PC-3 (cell line): ENCODE measurements around the gene ARHGAP15.

Source experiments
- EZH2phosphoT487 ChIP-seq: fragments of 300-600 bp; sonication (generic); IDR thresholded peaks from 2 replicates; pipeline ENCODE4 v1.6.1; 2018; ENCODE audit warnings: mild to moderate bottlenecking, antibody characterized with exemption, low read length, borderline replicate concordance
- TF ChIP-seq, protein P1 (sequence below): fragments of 300-600 bp; sonication (generic); conservative IDR thresholded peaks from 2 replicates; pipeline ENCODE4 v1.5.1; 2017; ENCODE audit warnings: antibody characterized with exemption, low read depth, mild to moderate bottlenecking, low read length

DNA sequence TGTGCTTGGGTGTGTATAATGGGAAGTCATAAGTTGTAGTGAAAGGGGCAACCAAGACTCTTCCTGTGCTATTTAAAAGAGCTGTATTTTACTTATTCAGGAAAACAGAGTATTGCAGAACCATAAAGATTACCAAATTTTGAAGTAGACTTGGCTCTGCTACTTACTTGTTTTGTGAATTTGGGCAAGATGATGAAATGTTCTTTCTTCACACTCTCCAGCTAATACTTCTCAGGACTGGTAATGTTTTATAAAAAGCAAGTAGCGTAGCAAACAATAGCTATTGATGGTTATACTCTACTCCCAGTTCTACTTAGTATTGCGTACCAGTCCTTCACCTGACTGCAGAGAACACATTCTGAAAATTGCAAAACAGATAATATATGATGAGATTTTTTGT, 374.1 kb downstream of the ARHGAP15 start:
- TF ChIP-seq, protein P1, sequence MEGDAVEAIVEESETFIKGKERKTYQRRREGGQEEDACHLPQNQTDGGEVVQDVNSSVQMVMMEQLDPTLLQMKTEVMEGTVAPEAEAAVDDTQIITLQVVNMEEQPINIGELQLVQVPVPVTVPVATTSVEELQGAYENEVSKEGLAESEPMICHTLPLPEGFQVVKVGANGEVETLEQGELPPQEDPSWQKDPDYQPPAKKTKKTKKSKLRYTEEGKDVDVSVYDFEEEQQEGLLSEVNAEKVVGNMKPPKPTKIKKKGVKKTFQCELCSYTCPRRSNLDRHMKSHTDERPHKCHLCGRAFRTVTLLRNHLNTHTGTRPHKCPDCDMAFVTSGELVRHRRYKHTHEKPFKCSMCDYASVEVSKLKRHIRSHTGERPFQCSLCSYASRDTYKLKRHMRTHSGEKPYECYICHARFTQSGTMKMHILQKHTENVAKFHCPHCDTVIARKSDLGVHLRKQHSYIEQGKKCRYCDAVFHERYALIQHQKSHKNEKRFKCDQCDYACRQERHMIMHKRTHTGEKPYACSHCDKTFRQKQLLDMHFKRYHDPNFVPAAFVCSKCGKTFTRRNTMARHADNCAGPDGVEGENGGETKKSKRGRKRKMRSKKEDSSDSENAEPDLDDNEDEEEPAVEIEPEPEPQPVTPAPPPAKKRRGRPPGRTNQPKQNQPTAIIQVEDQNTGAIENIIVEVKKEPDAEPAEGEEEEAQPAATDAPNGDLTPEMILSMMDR, result no peak
- no peak for TF ChIP-seq EZH2phosphoT487
